Measurements from ENCODE around the gene ADARB1. TPM values are rescaled to one million over a fixed set of nuclear protein-coding genes. Genes with fewer than 3 reads are reported as not detected.
A peak's percentile ranks its signal among the peaks of the same experiment; 100 is the strongest.

ADARB1 gene
- total and polyA plus RNA-seq, 9 donors: 17.3 to 32.1 (median 25.2) TPM

- no peaks in the 10 kb centered on the region for H3K27me3 ChIP-seq (ENCODE audit: control insufficient read depth, insufficient read depth, low read length)
- 81% methylated on average over 4 of the region's 10 CpGs for WGBS (ENCODE audit: insufficient coverage)
- no peak overlapping the region for H3K4me3 ChIP-seq (ENCODE audit: low read length)
- H3K36me3 ChIP-seq (ENCODE audit: control insufficient read depth, insufficient read depth, low read length): peaks cover 11% of the 10 kb centered on the region
- no peaks in the 10 kb centered on the region for H3K9me3 ChIP-seq (replicated peaks; ENCODE audit: control insufficient read depth, low read depth, low read length)
- peaks cover 2% of the 10 kb centered on the region for H3K4me1 ChIP-seq (ENCODE audit: control insufficient read depth, insufficient read depth, low read length)
- no peak overlapping the region for H3K27ac ChIP-seq (ENCODE audit: low read length)
- no peak for DNase-seq
These were observed 153.4 kb downstream of the ADARB1 start for GRCh38 chr21:45227735-45228134.

- H3K27me3 ChIP-seq (ENCODE audit: control insufficient read depth, insufficient read depth, low read length): no peaks in the 10 kb centered on the region
- no peak overlapping the region for H3K27ac ChIP-seq (ENCODE audit: low read length)
- DNase-seq: peak; percentile 55
- 43% methylated on average over 3 of the region's 6 CpGs for WGBS (ENCODE audit: insufficient coverage)
- no peaks in the 10 kb centered on the region for H3K9me3 ChIP-seq (replicated peaks; ENCODE audit: control insufficient read depth, low read depth, low read length)
- peaks cover 7% of the 10 kb centered on the region for H3K36me3 ChIP-seq (ENCODE audit: control insufficient read depth, insufficient read depth, low read length)
- H3K4me1 ChIP-seq (ENCODE audit: control insufficient read depth, insufficient read depth, low read length): peaks cover 2% of the 10 kb centered on the region
- no peak overlapping the region for H3K4me3 ChIP-seq (ENCODE audit: low read length)
These were observed 153.8 kb downstream of the ADARB1 start for GRCh38 chr21:45228171-45228641.

DNA sequence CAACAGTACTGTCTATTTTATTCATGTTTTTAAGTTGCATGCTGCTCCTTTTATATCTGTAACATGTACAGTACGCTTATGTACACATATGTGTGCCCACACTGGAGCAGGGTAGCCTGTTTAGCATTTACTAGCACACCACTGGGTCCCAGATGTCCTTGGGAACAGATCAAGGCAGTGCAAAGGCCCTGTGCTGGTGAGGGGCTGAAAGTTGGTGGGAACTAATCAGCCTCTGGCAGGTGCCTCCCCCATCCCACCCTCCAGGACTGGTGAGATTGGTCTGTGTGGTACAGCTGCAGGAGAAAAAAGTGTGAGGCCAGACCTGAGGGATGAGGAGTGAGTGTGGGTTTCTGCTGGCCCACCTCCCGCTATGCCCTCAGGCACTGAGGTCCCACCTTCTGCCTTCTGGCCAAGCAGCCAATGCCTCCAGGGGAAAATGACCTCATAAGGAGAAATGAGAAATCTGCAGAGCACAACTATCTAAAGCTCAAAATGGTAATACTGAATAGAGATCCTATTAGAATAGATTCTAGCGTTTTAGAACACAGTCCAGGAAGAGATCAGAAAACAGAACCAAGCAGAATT, 154.4 kb downstream of the ADARB1 start:
- Histone ChIP-seq H3K36me3 (ENCODE audit: control insufficient read depth, insufficient read depth, low read length) (peaks cover 1% of the 10 kb centered on the region), H3K4me3 (ENCODE audit: low read length) (no peak overlapping the region), H3K27me3 (ENCODE audit: control insufficient read depth, insufficient read depth, low read length) (no peaks in the 10 kb centered on the region), H3K4me1 (ENCODE audit: control insufficient read depth, insufficient read depth, low read length) (peaks cover 2% of the 10 kb centered on the region), H3K9me3 (replicated peaks; ENCODE audit: control insufficient read depth, low read depth, low read length) (no peaks in the 10 kb centered on the region), H3K27ac (ENCODE audit: low read length) (no peak overlapping the region)
- 60% methylated on average over 1 of the region's 3 CpGs for WGBS (ENCODE audit: insufficient coverage)
- DNase-seq: no peak

DNA sequence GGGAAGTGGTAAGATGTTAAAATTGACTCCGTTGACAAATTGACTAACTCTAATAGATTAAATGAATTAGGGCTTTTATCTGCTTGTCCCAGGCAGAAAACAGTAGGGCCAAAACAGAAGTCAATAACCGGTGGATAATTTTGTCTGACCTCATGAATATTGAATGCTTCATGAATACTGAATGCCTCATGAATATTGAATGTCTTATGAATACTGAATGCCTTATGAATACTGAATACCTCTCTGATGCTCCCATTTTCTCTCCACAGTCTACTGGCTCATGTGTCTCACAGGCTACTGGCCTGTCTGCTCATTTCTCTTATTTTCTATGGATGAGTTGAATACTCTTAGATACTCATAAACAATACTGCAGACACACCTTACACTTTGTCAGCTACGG, 157.3 kb downstream of the ADARB1 start:
- Histone ChIP-seq H3K27ac (ENCODE audit: low read length) (no peak overlapping the region), H3K36me3 (ENCODE audit: control insufficient read depth, insufficient read depth, low read length) (no peaks in the 10 kb centered on the region), H3K4me1 (ENCODE audit: control insufficient read depth, insufficient read depth, low read length) (no peaks in the 10 kb centered on the region), H3K9me3 (replicated peaks; ENCODE audit: control insufficient read depth, low read depth, low read length) (no peaks in the 10 kb centered on the region), H3K4me3 (ENCODE audit: low read length) (no peak overlapping the region), H3K27me3 (ENCODE audit: control insufficient read depth, insufficient read depth, low read length) (peaks cover 6% of the 10 kb centered on the region)
- WGBS (ENCODE audit: insufficient coverage): no CpG with 5 or more reads among the region's 3 CpGs
- no peak for DNase-seq

- no peaks in the 10 kb centered on the region for H3K4me1 ChIP-seq (ENCODE audit: control insufficient read depth, insufficient read depth, low read length)
- no peak overlapping the region for H3K4me3 ChIP-seq (ENCODE audit: low read length)
- no peak for DNase-seq
- no peaks in the 10 kb centered on the region for H3K9me3 ChIP-seq (replicated peaks; ENCODE audit: control insufficient read depth, low read depth, low read length)
- no peaks in the 10 kb centered on the region for H3K36me3 ChIP-seq (ENCODE audit: control insufficient read depth, insufficient read depth, low read length)
- H3K27ac ChIP-seq (ENCODE audit: low read length): no peak overlapping the region
- H3K27me3 ChIP-seq (ENCODE audit: control insufficient read depth, insufficient read depth, low read length): peaks cover 6% of the 10 kb centered on the region
- 78% methylated on average over 27 of the region's 28 CpGs for WGBS (ENCODE audit: insufficient coverage)
These were observed 159.7 kb downstream of the ADARB1 start for GRCh38 chr21:45234127-45234526.

DNA sequence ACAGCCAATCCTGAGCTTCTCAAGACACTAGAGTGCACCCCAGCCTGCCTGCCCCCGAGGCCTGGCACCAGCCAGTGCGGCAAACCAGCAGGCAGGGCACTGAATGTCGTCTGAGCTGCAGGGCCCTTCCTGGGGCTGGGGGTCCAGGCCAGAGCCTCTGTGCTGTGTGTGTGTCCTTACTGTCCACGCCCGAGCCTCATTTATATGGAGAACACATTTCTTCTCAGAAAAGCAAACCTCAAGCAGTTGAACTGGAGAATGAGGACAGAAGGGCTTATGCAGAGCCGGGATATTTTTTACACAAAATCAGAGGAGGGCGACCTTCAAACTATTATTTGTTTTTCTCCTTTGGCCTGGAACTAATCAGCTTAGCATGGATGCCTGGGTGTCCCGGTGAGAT, 160.6 kb downstream of the ADARB1 start:
- no peak for DNase-seq
- H3K27me3 ChIP-seq (ENCODE audit: control insufficient read depth, insufficient read depth, low read length): peaks cover 6% of the 10 kb centered on the region
- no peaks in the 10 kb centered on the region for H3K36me3 ChIP-seq (ENCODE audit: control insufficient read depth, insufficient read depth, low read length)
- H3K9me3 ChIP-seq (replicated peaks; ENCODE audit: control insufficient read depth, low read depth, low read length): no peaks in the 10 kb centered on the region
- 73% methylated on average over 4 of the region's 8 CpGs for WGBS (ENCODE audit: insufficient coverage)
- no peak overlapping the region for H3K4me3 ChIP-seq (ENCODE audit: low read length)
- H3K4me1 ChIP-seq (ENCODE audit: control insufficient read depth, insufficient read depth, low read length): no peaks in the 10 kb centered on the region
- no peak overlapping the region for H3K27ac ChIP-seq (ENCODE audit: low read length)

DNA sequence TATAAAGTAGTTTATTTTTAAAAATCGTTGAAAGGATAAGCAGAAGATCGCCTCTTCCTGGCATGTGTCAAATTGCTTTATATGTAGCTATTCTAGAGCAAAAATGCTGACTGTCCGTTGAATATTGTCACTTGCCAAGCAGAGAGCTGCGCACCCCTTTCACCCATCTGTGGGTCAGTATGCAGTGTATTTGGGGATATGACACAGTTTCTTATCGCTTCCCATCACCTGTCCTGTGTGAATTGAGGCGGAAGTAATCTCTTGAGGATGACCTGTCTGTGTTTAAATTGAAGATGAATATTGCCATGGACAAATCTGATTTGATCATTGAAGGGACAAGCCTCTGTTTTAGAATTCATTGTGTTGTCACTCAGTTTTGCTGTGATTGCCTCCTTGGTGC, 161.1 kb downstream of the ADARB1 start:
- Histone ChIP-seq H3K4me1 (ENCODE audit: control insufficient read depth, insufficient read depth, low read length) (no peaks in the 10 kb centered on the region), H3K4me3 (ENCODE audit: low read length) (no peak overlapping the region), H3K27ac (ENCODE audit: low read length) (no peak overlapping the region), H3K27me3 (ENCODE audit: control insufficient read depth, insufficient read depth, low read length) (peaks cover 6% of the 10 kb centered on the region), H3K36me3 (ENCODE audit: control insufficient read depth, insufficient read depth, low read length) (no peaks in the 10 kb centered on the region), H3K9me3 (replicated peaks; ENCODE audit: control insufficient read depth, low read depth, low read length) (no peaks in the 10 kb centered on the region)
- 80% methylated on average over 1 of the region's 6 CpGs for WGBS (ENCODE audit: insufficient coverage)
- DNase-seq: no peak

GRCh38 chr21:45236481-45236880, 162.1 kb downstream of the ADARB1 start:
- 63% methylated on average over 2 of the region's 2 CpGs for WGBS (ENCODE audit: insufficient coverage)
- H3K27ac ChIP-seq (ENCODE audit: low read length): no peak overlapping the region
- peaks cover 4% of the 10 kb centered on the region for H3K9me3 ChIP-seq (replicated peaks; ENCODE audit: control insufficient read depth, low read depth, low read length)
- H3K36me3 ChIP-seq (ENCODE audit: control insufficient read depth, insufficient read depth, low read length): no peaks in the 10 kb centered on the region
- peaks cover 6% of the 10 kb centered on the region for H3K27me3 ChIP-seq (ENCODE audit: control insufficient read depth, insufficient read depth, low read length)
- no peak for DNase-seq
- no peak overlapping the region for H3K4me3 ChIP-seq (ENCODE audit: low read length)
- H3K4me1 ChIP-seq (ENCODE audit: control insufficient read depth, insufficient read depth, low read length): no peaks in the 10 kb centered on the region

DNA sequence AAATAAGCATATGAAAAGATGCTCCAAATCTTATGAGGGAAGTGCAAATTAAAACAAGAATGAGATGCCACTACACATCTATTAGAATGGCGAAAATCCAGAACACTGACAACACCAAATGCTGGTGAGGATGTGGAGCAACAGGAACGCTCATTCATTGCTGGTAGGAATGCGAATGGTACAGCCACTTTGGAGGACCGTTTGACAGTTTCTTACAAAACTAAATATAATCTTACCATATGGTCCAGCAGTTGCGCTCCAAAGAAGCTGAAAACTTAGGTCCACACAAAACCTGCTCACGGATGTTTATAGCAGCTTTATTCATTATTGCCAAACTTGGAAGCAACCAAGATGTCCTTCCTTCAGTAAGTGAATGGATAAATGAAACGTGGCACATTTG, 163.0 kb downstream of the ADARB1 start:
- H3K36me3 ChIP-seq (ENCODE audit: control insufficient read depth, insufficient read depth, low read length): no peaks in the 10 kb centered on the region
- H3K27ac ChIP-seq (ENCODE audit: low read length): no peak overlapping the region
- no peak for DNase-seq
- peaks cover 11% of the 10 kb centered on the region for H3K9me3 ChIP-seq (replicated peaks; ENCODE audit: control insufficient read depth, low read depth, low read length)
- no peak overlapping the region for H3K4me3 ChIP-seq (ENCODE audit: low read length)
- H3K4me1 ChIP-seq (ENCODE audit: control insufficient read depth, insufficient read depth, low read length): no peaks in the 10 kb centered on the region
- 90% methylated on average over 2 of the region's 7 CpGs for WGBS (ENCODE audit: insufficient coverage)
- H3K27me3 ChIP-seq (ENCODE audit: control insufficient read depth, insufficient read depth, low read length): peaks cover 6% of the 10 kb centered on the region

- peaks cover 19% of the 10 kb centered on the region for H3K9me3 ChIP-seq (replicated peaks; ENCODE audit: control insufficient read depth, low read depth, low read length)
- H3K27ac ChIP-seq (ENCODE audit: low read length): no peak overlapping the region
- 67% methylated on average over 1 of the region's 3 CpGs for WGBS (ENCODE audit: insufficient coverage)
- H3K36me3 ChIP-seq (ENCODE audit: control insufficient read depth, insufficient read depth, low read length): no peaks in the 10 kb centered on the region
- H3K27me3 ChIP-seq (ENCODE audit: control insufficient read depth, insufficient read depth, low read length): no peaks in the 10 kb centered on the region
- DNase-seq: no peak
- no peaks in the 10 kb centered on the region for H3K4me1 ChIP-seq (ENCODE audit: control insufficient read depth, insufficient read depth, low read length)
- H3K4me3 ChIP-seq (ENCODE audit: low read length): no peak overlapping the region
These were observed 167.0 kb downstream of the ADARB1 start for GRCh38 chr21:45241357-45241756.

DNA sequence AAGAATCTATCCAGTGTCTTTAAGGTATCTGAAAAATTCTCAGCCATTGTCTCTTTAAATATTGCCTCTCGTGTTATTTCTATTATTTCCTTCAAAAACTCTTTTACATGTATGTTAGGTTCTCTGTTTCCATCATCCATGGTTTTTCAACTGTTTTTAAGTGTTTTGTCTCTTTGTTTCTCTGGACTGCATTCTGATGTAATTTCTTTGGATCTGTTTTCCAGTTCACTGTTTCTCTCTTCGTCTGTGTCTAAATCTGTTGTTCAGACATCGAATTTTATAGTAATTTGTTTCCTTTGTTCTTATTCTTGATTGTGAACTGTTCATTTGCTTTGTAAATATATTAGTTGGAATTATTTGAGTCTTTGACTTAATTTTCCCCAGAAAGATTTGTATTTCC, 169.2 kb downstream of the ADARB1 start:
- no peak overlapping the region for H3K4me3 ChIP-seq (ENCODE audit: low read length)
- DNase-seq: no peak

More for the DNA sequence above, 169.2 kb downstream of the ADARB1 start:
- Histone ChIP-seq H3K4me1 (ENCODE audit: control insufficient read depth, insufficient read depth, low read length) (peaks cover 4% of the 10 kb centered on the region), H3K27me3 (ENCODE audit: control insufficient read depth, insufficient read depth, low read length) (peaks cover 4% of the 10 kb centered on the region), H3K9me3 (replicated peaks; ENCODE audit: control insufficient read depth, low read depth, low read length) (peaks cover 19% of the 10 kb centered on the region), H3K36me3 (ENCODE audit: control insufficient read depth, insufficient read depth, low read length) (no peaks in the 10 kb centered on the region), H3K27ac (ENCODE audit: low read length) (no peak overlapping the region)
- WGBS (ENCODE audit: insufficient coverage): no CpG with 5 or more reads among the region's 3 CpGs

Measured in muscle of leg (tissue), 11 donors.